IMR-90 (cell line): Measurements from ENCODE around the gene VWA8.

Experiments used
- BHLHE40 ChIP-seq: fragments of 150-350 bp; IDR thresholded peaks from 2 replicates; pipeline ENCODE4 v1.6.1; 2016; ENCODE audit warnings: mild to moderate bottlenecking, low read depth, low read length
- CEBPB ChIP-seq: IDR thresholded peaks from 2 replicates; pipeline ENCODE4 v1.6.1; 2012; ENCODE audit warnings: low read depth, low read length, improper control_type of control experiment
- CHD1 ChIP-seq: IDR thresholded peaks from 2 replicates; pipeline ENCODE4 v1.6.1; 2012; ENCODE audit warnings: low read depth, low read length, improper control_type of control experiment
- CTCF ChIP-seq: conservative IDR thresholded peaks from 2 replicates; pipeline ENCODE4 v1.5.1; 2012; ENCODE audit warnings: mild to moderate bottlenecking, low read depth, low read length, improper control_type of control experiment
- ELK1 ChIP-seq: fragments of 150-350 bp; IDR thresholded peaks from 2 replicates; pipeline ENCODE4 v1.6.1; 2016; ENCODE audit warnings: low read depth, mild to moderate bottlenecking, low read length, moderate library complexity, borderline replicate concordance
- FOS ChIP-seq: fragments of 150-350 bp; IDR thresholded peaks from 2 replicates; pipeline ENCODE4 v1.6.1; 2016; ENCODE audit warnings: low read depth, low read length
- MAFK ChIP-seq: IDR thresholded peaks from 2 replicates; pipeline ENCODE4 v1.6.1; 2012; ENCODE audit warnings: low read depth, low read length, improper control_type of control experiment
- MAZ ChIP-seq: IDR thresholded peaks from 2 replicates; pipeline ENCODE4 v1.6.1; 2012; ENCODE audit warnings: low read depth, mild to moderate bottlenecking, low read length, improper control_type of control experiment, moderate library complexity, borderline replicate concordance
- MXI1 ChIP-seq: IDR thresholded peaks from 2 replicates; pipeline ENCODE4 v1.6.1; 2012; ENCODE audit warnings: low read depth, mild to moderate bottlenecking, low read length, moderate library complexity, borderline replicate concordance
- POLR2A ChIP-seq: IDR thresholded peaks from 2 replicates; pipeline ENCODE4 v1.6.1; 2012; ENCODE audit warnings: mild to moderate bottlenecking, low read depth, low read length
- RAD21 ChIP-seq: IDR thresholded peaks from 2 replicates; pipeline ENCODE4 v1.6.1; 2012; ENCODE audit warnings: low read length, improper control_type of control experiment
- RFX5 ChIP-seq: IDR thresholded peaks from 2 replicates; pipeline ENCODE4 v1.8.0; 2012; ENCODE audit warnings: low read depth, mild to moderate bottlenecking, low read length, moderate library complexity
- SMC3 ChIP-seq: fragments of 150-350 bp; IDR thresholded peaks from 2 replicates; pipeline ENCODE4 v1.6.1; 2016; ENCODE audit warnings: low read depth, mild to moderate bottlenecking, antibody characterized with exemption, low read length, moderate library complexity
- USF2 ChIP-seq: fragments of 150-350 bp; IDR thresholded peaks from 2 replicates; pipeline ENCODE4 v1.6.1; 2017; ENCODE audit warnings: mild to moderate bottlenecking, antibody characterized with exemption, low read length, low read depth

GRCh38 chr13:41606646-41607045 lies 354.3 kb downstream of the VWA8 start:
- TF ChIP-seq CTCF (no peak), RFX5 (no peak), POLR2A (no peak), RAD21 (no peak), FOS (no peak), BHLHE40 (no peak), SMC3 (no peak), MAFK (no peak), ELK1 (no peak), USF2 (no peak), MXI1 (no peak), CEBPB (no peak), CHD1 (no peak), MAZ (no peak)
